ENCODE results near the gene TM4SF5. TPM values are rescaled to one million over a fixed set of nuclear protein-coding genes. Genes with fewer than 3 reads are reported as not detected.

Gene TM4SF5
- polyA plus RNA-seq, 1 donor from 2014 or later, result not detected

DNA sequence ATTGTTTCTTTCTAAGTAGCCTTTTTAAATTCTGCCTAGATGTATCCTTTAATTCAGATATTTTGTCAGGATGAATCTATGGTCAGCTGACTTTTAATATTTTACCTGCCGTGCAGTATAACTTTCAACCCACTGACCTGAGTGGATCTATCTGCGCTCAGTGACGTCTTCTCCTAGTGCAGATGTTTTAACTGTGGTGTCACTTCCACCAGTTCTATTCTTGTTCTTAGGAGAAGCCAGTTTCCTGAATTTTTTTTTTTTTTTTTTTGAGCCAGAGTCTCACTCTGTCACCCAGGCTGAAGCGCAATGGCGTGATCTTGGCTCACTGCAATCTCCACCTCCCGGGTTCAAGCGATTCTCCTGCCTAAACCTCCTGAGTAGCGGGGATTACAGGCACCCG is 5.0 kb upstream of the TM4SF5 start:
- H3F3A ChIP-seq (ENCODE audit: insufficient read depth, low read length, poor library complexity, severe bottlenecking), result no peaks in the 10 kb centered on the region
- H3K9ac ChIP-seq (ENCODE audit: low read length), result no peak overlapping the region
- H3K4me3 ChIP-seq (ENCODE audit: low read length), result no peak overlapping the region
- no peaks in the 10 kb centered on the region for H3K9me3 ChIP-seq (ENCODE audit: low read length)
- H3K36me3 ChIP-seq (ENCODE audit: insufficient read depth, low read length), result no peaks in the 10 kb centered on the region
- H2AFZ ChIP-seq (ENCODE audit: low read depth, low read length), result no peak overlapping the region
- no peaks in the 10 kb centered on the region for H3K27me3 ChIP-seq (ENCODE audit: insufficient read depth, low read depth, low read length)
- no peak overlapping the region for H3K27ac ChIP-seq (ENCODE audit: low read length)
- H4K20me1 ChIP-seq (ENCODE audit: insufficient read depth), result no peaks in the 10 kb centered on the region
- TF ChIP-seq POLR2AphosphoS5 (IDR thresholded peaks at IDR 0.05) (no peak), MXI1 (conservative IDR thresholded peaks at IDR 0.05; ENCODE audit: poor library complexity, severe bottlenecking) (no peak)
- TF ChIP-seq, protein P1, sequence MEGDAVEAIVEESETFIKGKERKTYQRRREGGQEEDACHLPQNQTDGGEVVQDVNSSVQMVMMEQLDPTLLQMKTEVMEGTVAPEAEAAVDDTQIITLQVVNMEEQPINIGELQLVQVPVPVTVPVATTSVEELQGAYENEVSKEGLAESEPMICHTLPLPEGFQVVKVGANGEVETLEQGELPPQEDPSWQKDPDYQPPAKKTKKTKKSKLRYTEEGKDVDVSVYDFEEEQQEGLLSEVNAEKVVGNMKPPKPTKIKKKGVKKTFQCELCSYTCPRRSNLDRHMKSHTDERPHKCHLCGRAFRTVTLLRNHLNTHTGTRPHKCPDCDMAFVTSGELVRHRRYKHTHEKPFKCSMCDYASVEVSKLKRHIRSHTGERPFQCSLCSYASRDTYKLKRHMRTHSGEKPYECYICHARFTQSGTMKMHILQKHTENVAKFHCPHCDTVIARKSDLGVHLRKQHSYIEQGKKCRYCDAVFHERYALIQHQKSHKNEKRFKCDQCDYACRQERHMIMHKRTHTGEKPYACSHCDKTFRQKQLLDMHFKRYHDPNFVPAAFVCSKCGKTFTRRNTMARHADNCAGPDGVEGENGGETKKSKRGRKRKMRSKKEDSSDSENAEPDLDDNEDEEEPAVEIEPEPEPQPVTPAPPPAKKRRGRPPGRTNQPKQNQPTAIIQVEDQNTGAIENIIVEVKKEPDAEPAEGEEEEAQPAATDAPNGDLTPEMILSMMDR (IDR thresholded peaks at IDR 0.05; ENCODE audit: poor library complexity, severe bottlenecking), result no peak
- H3K4me2 ChIP-seq (ENCODE audit: low read length), result no peak overlapping the region
- no peaks in the 10 kb centered on the region for H3K9me2 ChIP-seq (ENCODE audit: insufficient read depth, low read length)
- no peaks in the 10 kb centered on the region for H3K79me2 ChIP-seq (replicated peaks; ENCODE audit: insufficient read depth, low read length)

DNA sequence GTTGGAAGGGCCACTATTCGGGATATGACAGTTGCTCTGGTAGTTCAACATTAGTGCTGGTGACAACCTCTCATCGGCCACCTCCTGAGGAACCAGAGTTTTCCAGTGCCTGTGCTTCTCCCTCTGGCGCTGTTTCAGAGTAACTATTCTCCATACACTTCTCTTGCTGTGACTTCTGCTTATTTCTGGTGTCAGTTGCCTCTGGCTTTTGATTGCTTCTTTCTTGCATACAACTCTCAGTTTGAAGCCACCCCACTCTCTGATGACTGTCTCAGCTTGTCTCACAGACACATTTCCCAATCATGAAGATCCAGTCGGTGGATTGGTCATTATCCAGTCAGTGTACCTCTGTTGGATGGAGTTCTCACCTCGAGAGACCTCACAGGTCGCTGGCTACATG is 3.4 kb upstream of the TM4SF5 start:
- H3K9me2 ChIP-seq (ENCODE audit: insufficient read depth, low read length), result no peaks in the 10 kb centered on the region
- TF ChIP-seq EP300 (conservative IDR thresholded peaks at IDR 0.05; ENCODE audit: poor library complexity, severe bottlenecking) (no peak), POLR2AphosphoS5 (IDR thresholded peaks at IDR 0.05) (no peak), SMC3 (conservative IDR thresholded peaks at IDR 0.05; ENCODE audit: poor library complexity) (no peak), EZH2 (IDR thresholded peaks at IDR 0.05; ENCODE audit: borderline replicate concordance, insufficient read depth, low read length, poor library complexity, severe bottlenecking) (no peak), RAD21 (conservative IDR thresholded peaks at IDR 0.05) (no peak), MXI1 (conservative IDR thresholded peaks at IDR 0.05; ENCODE audit: poor library complexity, severe bottlenecking) (no peak), TAF1 (IDR thresholded peaks at IDR 0.05; ENCODE audit: low read depth) (no peak)
- TF ChIP-seq, protein P1 (IDR thresholded peaks at IDR 0.05; ENCODE audit: poor library complexity, severe bottlenecking), result no peak
- TF ChIP-seq, protein P2, sequence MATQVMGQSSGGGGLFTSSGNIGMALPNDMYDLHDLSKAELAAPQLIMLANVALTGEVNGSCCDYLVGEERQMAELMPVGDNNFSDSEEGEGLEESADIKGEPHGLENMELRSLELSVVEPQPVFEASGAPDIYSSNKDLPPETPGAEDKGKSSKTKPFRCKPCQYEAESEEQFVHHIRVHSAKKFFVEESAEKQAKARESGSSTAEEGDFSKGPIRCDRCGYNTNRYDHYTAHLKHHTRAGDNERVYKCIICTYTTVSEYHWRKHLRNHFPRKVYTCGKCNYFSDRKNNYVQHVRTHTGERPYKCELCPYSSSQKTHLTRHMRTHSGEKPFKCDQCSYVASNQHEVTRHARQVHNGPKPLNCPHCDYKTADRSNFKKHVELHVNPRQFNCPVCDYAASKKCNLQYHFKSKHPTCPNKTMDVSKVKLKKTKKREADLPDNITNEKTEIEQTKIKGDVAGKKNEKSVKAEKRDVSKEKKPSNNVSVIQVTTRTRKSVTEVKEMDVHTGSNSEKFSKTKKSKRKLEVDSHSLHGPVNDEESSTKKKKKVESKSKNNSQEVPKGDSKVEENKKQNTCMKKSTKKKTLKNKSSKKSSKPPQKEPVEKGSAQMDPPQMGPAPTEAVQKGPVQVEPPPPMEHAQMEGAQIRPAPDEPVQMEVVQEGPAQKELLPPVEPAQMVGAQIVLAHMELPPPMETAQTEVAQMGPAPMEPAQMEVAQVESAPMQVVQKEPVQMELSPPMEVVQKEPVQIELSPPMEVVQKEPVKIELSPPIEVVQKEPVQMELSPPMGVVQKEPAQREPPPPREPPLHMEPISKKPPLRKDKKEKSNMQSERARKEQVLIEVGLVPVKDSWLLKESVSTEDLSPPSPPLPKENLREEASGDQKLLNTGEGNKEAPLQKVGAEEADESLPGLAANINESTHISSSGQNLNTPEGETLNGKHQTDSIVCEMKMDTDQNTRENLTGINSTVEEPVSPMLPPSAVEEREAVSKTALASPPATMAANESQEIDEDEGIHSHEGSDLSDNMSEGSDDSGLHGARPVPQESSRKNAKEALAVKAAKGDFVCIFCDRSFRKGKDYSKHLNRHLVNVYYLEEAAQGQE (IDR thresholded peaks at IDR 0.05; ENCODE audit: borderline replicate concordance), result no peak
- H3K79me2 ChIP-seq (replicated peaks; ENCODE audit: insufficient read depth, low read length), result no peaks in the 10 kb centered on the region
- H3K36me3 ChIP-seq (ENCODE audit: insufficient read depth, low read length), result no peaks in the 10 kb centered on the region
- no peak overlapping the region for H3K9ac ChIP-seq (ENCODE audit: low read length)
- H4K20me1 ChIP-seq (ENCODE audit: insufficient read depth), result no peaks in the 10 kb centered on the region
- H3K9me3 ChIP-seq (ENCODE audit: low read length), result no peaks in the 10 kb centered on the region
- H3K27me3 ChIP-seq (ENCODE audit: insufficient read depth, low read depth, low read length), result no peaks in the 10 kb centered on the region
- H3K27ac ChIP-seq (ENCODE audit: low read length), result no peak overlapping the region
- H3F3A ChIP-seq (ENCODE audit: insufficient read depth, low read length, poor library complexity, severe bottlenecking), result no peaks in the 10 kb centered on the region
- no peak overlapping the region for H3K4me3 ChIP-seq (ENCODE audit: low read length)
- no peak overlapping the region for H3K4me2 ChIP-seq (ENCODE audit: low read length)
- no peak overlapping the region for H2AFZ ChIP-seq (ENCODE audit: low read depth, low read length)
